ENCODE results near the gene GP5. TPM values are rescaled to one million over a fixed set of nuclear protein-coding genes. Genes with fewer than 3 reads are reported as not detected.

The GP5 gene
- total and polyA plus RNA-seq, 2 of the 13 experiments (the other 11 are each of a cell fraction or from before 2014, with no cell fraction given) = not detected

DNA sequence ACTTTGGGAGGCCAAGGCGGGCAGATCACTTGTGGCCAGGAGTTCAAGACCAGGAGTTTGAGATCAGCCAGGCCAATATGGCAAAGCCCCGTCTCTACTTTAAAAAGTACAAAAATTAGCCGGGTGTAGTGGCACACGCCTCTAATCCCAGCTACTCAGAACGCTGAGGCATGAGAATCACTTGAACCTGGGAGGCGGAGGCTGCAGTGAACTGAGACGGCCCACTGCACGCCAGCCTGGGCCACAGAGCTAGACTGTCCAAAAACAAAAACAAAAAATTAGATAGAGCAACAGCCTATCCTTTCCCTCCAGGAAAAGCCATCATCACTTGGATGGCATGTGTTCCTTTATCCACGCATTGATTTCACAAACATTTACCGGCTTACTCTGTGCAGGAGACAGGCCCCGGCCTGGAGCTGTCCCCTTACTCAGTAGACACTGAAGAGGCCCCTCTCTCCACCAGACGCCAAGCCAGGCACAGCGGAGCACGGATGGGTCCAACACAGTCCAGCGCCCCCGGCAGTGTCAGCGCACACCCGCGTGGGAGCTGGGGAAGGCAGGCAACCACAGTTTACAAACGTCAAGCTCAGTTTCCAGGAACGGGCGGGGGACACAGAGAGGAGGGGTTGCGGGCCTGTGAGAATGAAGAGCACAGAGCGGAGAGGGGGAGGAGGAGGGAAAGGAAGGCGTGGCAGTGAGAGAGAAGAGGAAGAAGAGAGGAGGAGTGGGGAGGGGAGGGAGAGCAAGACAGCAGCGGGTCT lies 3.1 kb downstream of the GP5 start (continued):
- TF ChIP-seq ZSCAN25 (CRISPR knock-in tag; IDR thresholded peaks at IDR 0.05) (no peak), ZNF569 (CRISPR knock-in tag; IDR thresholded peaks at IDR 0.05; ENCODE audit: borderline replicate concordance) (no peak), HMG20A (CRISPR knock-in tag; IDR thresholded peaks at IDR 0.05; ENCODE audit: borderline replicate concordance) (peak; percentile 15; the same call in 1 of the 2 replicates), ZNF12 (CRISPR knock-in tag; IDR thresholded peaks at IDR 0.05) (no peak), SP4 (CRISPR knock-in tag; IDR thresholded peaks at IDR 0.05) (no peak), ATF1 (CRISPR knock-in tag; IDR thresholded peaks at IDR 0.05) (no peak), PITX1 (CRISPR knock-in tag; IDR thresholded peaks at IDR 0.05) (no peak), ZNF263 (CRISPR knock-in tag; IDR thresholded peaks at IDR 0.05) (peak; percentile 88), AKNA (CRISPR knock-in tag; IDR thresholded peaks at IDR 0.05; ENCODE audit: borderline replicate concordance) (no peak), SIN3B (IDR thresholded peaks at IDR 0.05; ENCODE audit: low read length) (no peak), ZNF615 (CRISPR knock-in tag; IDR thresholded peaks at IDR 0.05; ENCODE audit: borderline replicate concordance) (no peak), SP5 (CRISPR knock-in tag; IDR thresholded peaks at IDR 0.05; ENCODE audit: borderline replicate concordance, low read depth) (peak; percentile 74; the same call in 1 of the 2 replicates), IRX3 (CRISPR knock-in tag; IDR thresholded peaks at IDR 0.05; ENCODE audit: borderline replicate concordance, low read depth) (no peak), NR2C2 (CRISPR knock-in tag; IDR thresholded peaks at IDR 0.05; ENCODE audit: borderline replicate concordance) (no peak)
- TF ChIP-seq, protein P1, sequence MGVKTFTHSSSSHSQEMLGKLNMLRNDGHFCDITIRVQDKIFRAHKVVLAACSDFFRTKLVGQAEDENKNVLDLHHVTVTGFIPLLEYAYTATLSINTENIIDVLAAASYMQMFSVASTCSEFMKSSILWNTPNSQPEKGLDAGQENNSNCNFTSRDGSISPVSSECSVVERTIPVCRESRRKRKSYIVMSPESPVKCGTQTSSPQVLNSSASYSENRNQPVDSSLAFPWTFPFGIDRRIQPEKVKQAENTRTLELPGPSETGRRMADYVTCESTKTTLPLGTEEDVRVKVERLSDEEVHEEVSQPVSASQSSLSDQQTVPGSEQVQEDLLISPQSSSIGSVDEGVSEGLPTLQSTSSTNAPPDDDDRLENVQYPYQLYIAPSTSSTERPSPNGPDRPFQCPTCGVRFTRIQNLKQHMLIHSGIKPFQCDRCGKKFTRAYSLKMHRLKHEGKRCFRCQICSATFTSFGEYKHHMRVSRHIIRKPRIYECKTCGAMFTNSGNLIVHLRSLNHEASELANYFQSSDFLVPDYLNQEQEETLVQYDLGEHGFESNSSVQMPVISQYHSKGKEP (CRISPR knock-in tag; IDR thresholded peaks at IDR 0.05) = no peak
- TF ChIP-seq, protein P2, sequence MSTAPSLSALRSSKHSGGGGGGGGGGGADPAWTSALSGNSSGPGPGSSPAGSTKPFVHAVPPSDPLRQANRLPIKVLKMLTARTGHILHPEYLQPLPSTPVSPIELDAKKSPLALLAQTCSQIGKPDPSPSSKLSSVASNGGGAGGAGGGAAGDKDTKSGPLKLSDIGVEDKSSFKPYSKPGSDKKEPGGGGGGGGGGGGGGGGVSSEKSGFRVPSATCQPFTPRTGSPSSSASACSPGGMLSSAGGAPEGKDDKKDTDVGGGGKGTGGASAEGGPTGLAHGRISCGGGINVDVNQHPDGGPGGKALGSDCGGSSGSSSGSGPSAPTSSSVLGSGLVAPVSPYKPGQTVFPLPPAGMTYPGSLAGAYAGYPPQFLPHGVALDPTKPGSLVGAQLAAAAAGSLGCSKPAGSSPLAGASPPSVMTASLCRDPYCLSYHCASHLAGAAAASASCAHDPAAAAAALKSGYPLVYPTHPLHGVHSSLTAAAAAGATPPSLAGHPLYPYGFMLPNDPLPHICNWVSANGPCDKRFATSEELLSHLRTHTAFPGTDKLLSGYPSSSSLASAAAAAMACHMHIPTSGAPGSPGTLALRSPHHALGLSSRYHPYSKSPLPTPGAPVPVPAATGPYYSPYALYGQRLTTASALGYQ (CRISPR knock-in tag; IDR thresholded peaks at IDR 0.05) = no peak
- TF ChIP-seq, protein P3, sequence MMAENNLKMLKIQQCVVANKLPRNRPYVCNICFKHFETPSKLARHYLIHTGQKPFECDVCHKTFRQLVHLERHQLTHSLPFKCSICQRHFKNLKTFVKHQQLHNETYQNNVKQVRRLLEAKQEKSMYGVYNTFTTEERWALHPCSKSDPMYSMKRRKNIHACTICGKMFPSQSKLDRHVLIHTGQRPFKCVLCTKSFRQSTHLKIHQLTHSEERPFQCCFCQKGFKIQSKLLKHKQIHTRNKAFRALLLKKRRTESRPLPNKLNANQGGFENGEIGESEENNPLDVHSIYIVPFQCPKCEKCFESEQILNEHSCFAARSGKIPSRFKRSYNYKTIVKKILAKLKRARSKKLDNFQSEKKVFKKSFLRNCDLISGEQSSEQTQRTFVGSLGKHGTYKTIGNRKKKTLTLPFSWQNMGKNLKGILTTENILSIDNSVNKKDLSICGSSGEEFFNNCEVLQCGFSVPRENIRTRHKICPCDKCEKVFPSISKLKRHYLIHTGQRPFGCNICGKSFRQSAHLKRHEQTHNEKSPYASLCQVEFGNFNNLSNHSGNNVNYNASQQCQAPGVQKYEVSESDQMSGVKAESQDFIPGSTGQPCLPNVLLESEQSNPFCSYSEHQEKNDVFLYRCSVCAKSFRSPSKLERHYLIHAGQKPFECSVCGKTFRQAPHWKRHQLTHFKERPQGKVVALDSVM (CRISPR knock-in tag; IDR thresholded peaks at IDR 0.05) = no peak
